HG02885 (cell line): ENCODE data around the gene COL6A1.

Source experiments
- ATAC-seq: cut with Tn5 transposase; IDR thresholded peaks from one replicate; pipeline ENCODE4 v1.9.1; 2021; ENCODE audit warnings: mild to moderate bottlenecking; ENCODE audit not compliant: unreplicated experiment, poor library complexity

COL6A1 gene

DNA sequence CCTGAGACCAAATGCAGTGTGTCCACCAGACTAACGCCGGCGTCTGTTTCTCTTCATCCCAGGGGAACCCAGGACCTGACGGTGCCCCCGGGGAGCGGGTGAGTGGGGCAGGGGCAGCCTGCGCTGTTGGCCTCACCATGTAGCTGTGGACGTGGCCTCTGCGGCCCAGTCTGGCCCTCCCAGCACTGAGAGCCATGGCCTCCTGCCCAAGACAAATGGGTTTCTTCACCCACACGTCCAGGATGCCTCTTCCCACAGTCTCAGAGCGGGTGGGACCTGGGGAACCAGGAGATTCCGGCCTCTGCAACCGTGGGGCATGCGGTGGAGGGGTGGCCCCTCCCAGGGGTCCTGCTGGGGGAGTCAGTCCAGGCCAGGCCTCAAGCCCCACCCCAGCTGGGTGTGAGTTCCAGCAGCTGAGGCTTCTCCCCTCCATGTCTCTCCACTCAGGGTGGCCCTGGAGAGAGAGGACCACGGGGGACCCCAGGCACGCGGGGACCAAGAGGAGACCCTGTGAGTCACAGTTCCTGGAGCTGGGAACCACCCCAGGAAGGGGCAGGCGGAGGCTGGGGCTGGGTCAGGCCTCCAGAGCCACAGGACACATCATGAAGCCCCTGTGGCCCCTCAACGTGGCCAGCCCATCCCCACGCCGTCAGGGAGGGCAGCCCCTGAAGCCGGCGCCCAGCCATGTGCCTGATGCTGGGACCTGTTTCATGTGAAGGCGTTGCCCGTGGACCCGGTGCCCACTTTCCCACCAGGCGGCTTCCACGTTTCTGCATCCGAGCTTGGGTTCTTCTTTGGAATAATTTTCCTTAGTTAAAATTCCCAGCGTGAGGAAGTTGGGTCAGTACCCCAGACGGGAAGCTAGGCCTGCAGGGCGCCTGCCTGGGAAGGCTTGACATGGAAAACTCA lies 11.0 kb downstream of the COL6A1 start:
- ATAC-seq: no peak

GRCh38 chr21:45993210-45994085 lies 11.9 kb downstream of the COL6A1 start:
- ATAC-seq: no peak

DNA sequence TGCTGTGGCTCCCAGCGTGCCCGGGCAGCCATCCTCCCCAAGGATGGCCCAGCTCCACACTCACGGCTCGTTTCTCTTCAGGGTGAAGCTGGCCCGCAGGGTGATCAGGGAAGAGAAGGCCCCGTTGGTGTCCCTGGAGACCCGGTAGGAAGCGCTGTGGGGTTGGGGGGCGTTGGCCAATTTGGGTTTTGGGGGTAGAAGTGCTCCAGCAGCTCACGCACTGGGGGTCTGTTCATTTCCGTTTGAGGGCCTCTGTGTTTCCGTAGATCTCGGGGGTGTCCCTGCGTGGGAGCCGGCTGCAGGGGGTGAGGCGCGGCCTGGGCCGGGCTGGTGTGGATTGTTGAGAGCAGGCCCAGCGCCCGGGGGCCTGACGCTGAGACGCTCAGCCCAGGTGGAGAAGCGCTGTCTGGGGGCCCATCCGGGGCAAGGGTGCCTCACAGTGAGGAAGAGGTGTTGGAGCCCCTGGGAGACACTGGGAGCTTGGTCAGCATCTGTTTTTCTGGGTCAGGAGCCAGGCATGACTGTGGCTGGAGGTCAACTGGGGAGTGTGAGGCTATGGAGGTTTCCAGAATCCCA lies 12.6 kb downstream of the COL6A1 start:
- ATAC-seq: no peak

- no peak for ATAC-seq
These were observed 13.5 kb downstream of the COL6A1 start for GRCh38 chr21:45994759-45995685.

DNA sequence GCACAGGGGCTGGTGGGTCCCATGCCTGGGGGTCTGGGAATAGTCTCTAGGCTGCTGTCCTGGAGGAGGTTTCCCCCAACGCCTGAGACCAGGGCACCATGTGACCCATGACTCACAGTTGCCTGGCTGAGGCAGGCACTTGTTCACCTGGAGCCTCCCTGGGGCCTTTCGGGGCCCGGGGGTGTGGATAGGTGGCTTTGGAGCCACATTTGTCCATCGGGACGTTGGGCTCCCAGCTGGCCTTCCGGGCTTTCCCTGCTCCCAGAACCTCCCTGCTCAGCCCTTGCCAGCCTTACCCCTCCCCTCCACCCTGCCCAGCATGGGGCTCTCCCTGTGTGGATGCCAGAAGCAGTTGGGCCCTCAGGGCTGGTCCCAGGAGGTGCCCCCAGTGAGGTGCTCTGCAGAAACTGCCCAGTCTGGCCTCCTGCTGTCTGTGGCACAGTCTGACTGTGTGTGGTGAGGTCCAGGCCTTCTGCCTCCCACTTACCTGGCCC lies 14.2 kb downstream of the COL6A1 start:
- ATAC-seq: no peak

- ATAC-seq: no peak
These were observed 15.0 kb downstream of the COL6A1 start for GRCh38 chr21:45996311-45997204.

GRCh38 chr21:45997205-45997494 lies 15.6 kb downstream of the COL6A1 start:
- no peak for ATAC-seq

GRCh38 chr21:45997495-45998275 lies 16.1 kb downstream of the COL6A1 start:
- ATAC-seq: no peak

DNA sequence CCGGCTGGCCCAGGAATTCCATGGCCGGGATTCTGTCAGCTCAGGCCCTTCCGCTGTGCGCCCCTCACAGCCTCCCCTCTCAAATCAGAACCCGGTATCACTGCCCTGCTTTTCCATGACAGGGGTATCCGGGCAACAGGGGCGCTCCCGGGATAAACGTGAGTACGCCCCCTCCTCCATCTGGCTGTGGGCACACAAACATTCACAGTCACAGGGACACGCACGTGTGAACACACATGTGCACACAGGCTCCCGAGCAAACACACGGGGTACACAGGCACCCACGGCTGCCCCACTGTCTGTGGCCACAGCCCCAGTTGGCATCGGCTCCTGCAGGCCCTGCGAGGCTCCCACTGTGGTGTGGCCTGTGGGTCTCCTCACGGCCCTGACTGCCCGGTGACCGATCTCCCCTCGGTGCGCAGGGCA lies 16.7 kb downstream of the COL6A1 start:
- ATAC-seq: no peak

GRCh38 chr21:45998871-45999580 lies 17.5 kb downstream of the COL6A1 start:
- ATAC-seq: no peak

DNA sequence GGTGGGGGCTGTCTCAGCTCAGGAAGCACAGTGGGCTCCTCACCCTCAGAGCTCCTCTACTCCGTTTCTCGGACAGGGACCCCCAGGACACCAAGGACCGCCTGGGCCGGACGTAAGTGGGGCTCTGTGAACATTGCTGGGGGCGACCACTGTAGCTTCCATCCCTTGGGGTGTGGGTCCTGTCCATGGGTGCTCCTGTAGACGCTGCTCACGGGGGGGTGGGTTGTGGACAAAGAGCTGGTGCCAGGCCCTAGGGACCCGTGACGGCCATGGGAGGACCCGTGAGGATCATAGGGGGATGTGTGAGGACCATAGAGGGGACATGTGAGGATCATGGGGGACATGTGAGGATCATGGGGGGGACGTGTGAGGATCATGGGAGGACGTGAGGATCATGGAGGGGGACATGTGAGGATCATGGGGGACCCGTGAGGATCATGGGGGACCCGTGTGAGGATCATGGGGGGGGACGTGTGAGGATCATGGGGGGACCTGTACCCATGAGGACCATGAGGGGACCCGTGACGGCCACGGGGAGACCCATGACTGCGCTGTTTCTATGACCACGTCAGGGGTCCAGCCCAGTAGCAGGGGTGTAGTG lies 18.1 kb downstream of the COL6A1 start:
- ATAC-seq: no peak

DNA sequence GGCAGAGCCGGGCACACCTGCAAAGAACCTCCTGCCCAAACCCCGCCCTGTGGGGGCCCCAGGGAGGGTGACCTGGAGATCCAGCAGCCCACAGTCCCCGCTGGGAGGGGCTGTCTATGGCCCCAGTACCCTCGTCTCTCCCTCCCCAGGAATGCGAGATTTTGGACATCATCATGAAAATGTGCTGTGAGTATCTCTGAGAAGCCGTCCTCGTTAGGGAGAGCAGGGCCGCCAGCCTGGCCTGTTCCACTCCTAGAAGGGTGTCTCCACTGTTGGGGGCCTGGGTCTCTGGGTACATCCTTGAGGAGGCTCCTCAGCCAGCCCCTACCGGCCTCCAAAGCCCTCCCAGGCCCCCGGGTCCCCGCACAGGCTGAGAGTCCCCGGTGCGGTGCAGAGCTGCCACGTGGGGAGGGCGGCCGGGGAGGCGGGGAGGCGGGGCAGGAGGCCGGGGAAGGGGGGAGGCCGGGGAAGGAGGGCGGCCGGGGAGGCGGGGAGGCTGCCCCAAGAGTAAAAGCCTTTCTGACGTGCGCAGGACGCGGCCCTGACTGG lies 18.7 kb downstream of the COL6A1 start:
- no peak for ATAC-seq

DNA sequence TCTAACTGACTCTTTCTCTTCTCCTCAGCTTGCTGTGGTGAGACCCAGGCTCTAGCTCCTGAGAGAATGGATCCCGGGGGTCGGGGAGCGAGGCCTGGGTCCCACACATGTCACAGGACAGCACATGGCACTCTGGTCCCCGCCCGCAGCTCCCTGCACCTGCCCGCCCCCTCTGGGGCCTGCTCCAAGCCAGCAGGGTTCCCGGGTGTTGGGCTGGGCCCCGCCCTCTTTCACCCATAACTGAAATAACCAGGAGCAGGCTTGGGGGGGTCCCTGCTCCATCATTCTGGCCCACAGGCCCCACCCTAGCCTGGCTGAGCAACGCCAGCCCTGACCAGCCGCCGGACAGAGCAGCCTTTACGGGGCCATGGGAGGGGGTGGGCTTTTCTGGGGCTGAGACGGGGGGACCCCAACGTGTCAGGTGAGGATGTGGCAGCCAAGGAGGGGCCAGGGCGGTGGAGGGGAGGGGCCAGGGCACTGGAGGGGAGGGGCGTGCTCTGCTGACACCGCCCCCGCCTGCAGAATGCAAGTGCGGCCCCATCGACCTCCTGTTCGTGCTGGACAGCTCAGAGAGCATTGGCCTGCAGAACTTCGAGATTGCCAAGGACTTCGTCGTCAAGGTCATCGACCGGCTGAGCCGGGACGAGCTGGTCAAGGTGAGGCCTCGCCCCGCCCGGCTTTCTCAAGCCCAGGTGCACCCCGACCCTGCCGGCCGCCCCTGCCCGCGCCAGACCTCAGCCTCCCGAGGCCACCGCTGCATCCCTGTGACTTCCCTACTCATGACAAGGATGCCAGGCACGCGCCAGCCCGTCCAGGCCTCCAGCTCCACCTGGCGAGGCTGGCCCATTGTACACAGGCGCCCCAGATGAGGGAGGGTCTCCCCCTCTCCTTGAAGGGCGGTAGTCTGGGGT lies 19.4 kb downstream of the COL6A1 start:
- no peak for ATAC-seq

DNA sequence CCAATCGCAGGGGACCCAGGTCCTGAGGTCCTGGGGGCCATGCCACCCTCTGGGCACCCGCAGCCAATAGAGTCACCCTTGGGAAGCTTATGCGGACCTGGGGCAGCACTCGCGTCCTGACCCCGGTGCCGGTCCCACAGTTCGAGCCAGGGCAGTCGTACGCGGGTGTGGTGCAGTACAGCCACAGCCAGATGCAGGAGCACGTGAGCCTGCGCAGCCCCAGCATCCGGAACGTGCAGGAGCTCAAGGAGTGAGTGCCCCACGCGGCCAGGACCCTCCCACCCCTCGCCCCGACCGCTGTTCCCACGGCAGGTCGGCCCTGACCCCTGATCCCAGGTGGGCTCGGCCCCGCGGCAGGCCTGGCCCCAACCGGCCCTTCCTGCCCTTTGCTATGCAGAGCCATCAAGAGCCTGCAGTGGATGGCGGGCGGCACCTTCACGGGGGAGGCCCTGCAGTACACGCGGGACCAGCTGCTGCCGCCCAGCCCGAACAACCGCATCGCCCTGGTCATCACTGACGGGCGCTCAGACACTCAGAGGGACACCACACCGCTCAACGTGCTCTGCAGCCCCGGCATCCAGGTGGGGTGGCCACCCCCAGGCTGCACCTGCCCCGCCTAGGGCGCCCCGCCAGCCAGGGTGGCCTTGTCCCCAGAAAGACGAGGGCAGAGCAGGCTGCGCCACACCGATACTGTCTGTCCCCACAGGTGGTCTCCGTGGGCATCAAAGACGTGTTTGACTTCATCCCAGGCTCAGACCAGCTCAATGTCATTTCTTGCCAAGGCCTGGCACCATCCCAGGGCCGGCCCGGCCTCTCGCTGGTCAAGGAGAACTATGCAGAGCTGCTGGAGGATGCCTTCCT lies 20.5 kb downstream of the COL6A1 start:
- no peak for ATAC-seq
